Endothelial cell (in vitro differentiated cells): ENCODE data around the gene EHMT1. TPM values are rescaled to one million over a fixed set of nuclear protein-coding genes. Genes with fewer than 3 reads are reported as not detected.

ENCODE experiments used
- DNase-seq: peaks from one replicate; pipeline ENCODE4 v3.0.0; 2021; ENCODE audit warnings: low spot score
- H3K27ac Mint-ChIP-seq: one replicate; pipeline ENCODE4 v1.8.0; 2021; ENCODE audit warnings: mixed read lengths, inconsistent platforms; ENCODE audit not compliant: unreplicated experiment
- H3K27me3 Mint-ChIP-seq: one replicate; pipeline ENCODE4 v1.8.0; 2021; ENCODE audit warnings: mild to moderate bottlenecking, moderate library complexity, mixed read lengths, inconsistent platforms; ENCODE audit not compliant: unreplicated experiment
- H3K36me3 Mint-ChIP-seq: one replicate; pipeline ENCODE4 v1.8.0; 2021; ENCODE audit warnings: mild to moderate bottlenecking, low read depth, mixed read lengths, inconsistent platforms; ENCODE audit not compliant: unreplicated experiment
- H3K4me1 Mint-ChIP-seq: one replicate; pipeline ENCODE4 v1.8.0; 2021; ENCODE audit warnings: mild to moderate bottlenecking, mixed read lengths, inconsistent platforms; ENCODE audit not compliant: unreplicated experiment
- H3K4me3 Mint-ChIP-seq: one replicate; pipeline ENCODE4 v1.8.0; 2021; ENCODE audit warnings: mild to moderate bottlenecking, mixed read lengths, inconsistent platforms; ENCODE audit not compliant: unreplicated experiment
- H3K9me3 Mint-ChIP-seq: one replicate; pipeline ENCODE4 v1.8.0; 2021; ENCODE audit warnings: mixed read lengths, inconsistent platforms; ENCODE audit not compliant: unreplicated experiment
- total RNA-seq: library from RNA; stranded (reverse); fragmentation: NEBNext Ultra II Directional; extraction: Animal tissue kit (Norgen Biotek cat#: 25700); gene quantifications from one replicate; pipeline ENCODE4 v1.2.1, GENCODE V29; 2021; ENCODE audit not compliant: unreplicated experiment
- TF ChIP-seq, protein P1 (sequence below): fragments of 200-600 bp; sonication (generic); IDR thresholded peaks from one replicate; pipeline ENCODE4 v1.5.0; 2021; ENCODE audit warnings: antibody characterized with exemption; ENCODE audit not compliant: unreplicated experiment

EHMT1 gene
- total RNA-seq, 1 donor from 2014 or later, result 120 TPM

- Mint-ChIP-seq H3K27me3 (peaks cover 10% of the 10 kb centered on the region), H3K27ac (no peak overlapping the region), H3K4me3 (no peak overlapping the region), H3K36me3 (peaks cover 5% of the 10 kb centered on the region), H3K9me3 (no peaks in the 10 kb centered on the region), H3K4me1 (peaks cover 21% of the 10 kb centered on the region)
- DNase-seq, result no peak
- TF ChIP-seq, protein P1, sequence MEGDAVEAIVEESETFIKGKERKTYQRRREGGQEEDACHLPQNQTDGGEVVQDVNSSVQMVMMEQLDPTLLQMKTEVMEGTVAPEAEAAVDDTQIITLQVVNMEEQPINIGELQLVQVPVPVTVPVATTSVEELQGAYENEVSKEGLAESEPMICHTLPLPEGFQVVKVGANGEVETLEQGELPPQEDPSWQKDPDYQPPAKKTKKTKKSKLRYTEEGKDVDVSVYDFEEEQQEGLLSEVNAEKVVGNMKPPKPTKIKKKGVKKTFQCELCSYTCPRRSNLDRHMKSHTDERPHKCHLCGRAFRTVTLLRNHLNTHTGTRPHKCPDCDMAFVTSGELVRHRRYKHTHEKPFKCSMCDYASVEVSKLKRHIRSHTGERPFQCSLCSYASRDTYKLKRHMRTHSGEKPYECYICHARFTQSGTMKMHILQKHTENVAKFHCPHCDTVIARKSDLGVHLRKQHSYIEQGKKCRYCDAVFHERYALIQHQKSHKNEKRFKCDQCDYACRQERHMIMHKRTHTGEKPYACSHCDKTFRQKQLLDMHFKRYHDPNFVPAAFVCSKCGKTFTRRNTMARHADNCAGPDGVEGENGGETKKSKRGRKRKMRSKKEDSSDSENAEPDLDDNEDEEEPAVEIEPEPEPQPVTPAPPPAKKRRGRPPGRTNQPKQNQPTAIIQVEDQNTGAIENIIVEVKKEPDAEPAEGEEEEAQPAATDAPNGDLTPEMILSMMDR, result no peak
Measured at GRCh38 chr9:137614631-137615386, 4.0 kb upstream of the EHMT1 start.

GRCh38 chr9:137615387-137615871, 3.4 kb upstream of the EHMT1 start:
- no peaks in the 10 kb centered on the region for H3K9me3 Mint-ChIP-seq
- H3K4me1 Mint-ChIP-seq, result peaks cover 26% of the 10 kb centered on the region
- DNase-seq, result no peak
- H3K36me3 Mint-ChIP-seq, result peaks cover 5% of the 10 kb centered on the region
- TF ChIP-seq, protein P1, result no peak
- no peak overlapping the region for H3K27ac Mint-ChIP-seq
- no peak overlapping the region for H3K4me3 Mint-ChIP-seq
- peaks cover 10% of the 10 kb centered on the region for H3K27me3 Mint-ChIP-seq

- Mint-ChIP-seq H3K36me3 (peaks cover 5% of the 10 kb centered on the region), H3K9me3 (no peaks in the 10 kb centered on the region), H3K4me3 (peak overlapping the region; percentile 94), H3K27me3 (peaks cover 8% of the 10 kb centered on the region), H3K27ac (peak overlapping the region; percentile 76), H3K4me1 (peaks cover 29% of the 10 kb centered on the region)
- no peak for DNase-seq
- TF ChIP-seq, protein P1, result no peak
Measured at GRCh38 chr9:137619240-137620047, 639 bp downstream of the EHMT1 start.

GRCh38 chr9:137620048-137620405, 1.2 kb downstream of the EHMT1 start:
- peaks cover 5% of the 10 kb centered on the region for H3K36me3 Mint-ChIP-seq
- peaks cover 8% of the 10 kb centered on the region for H3K27me3 Mint-ChIP-seq
- TF ChIP-seq, protein P1, result no peak
- H3K27ac Mint-ChIP-seq, result peak overlapping the region; percentile 76
- H3K4me3 Mint-ChIP-seq, result peak overlapping the region; percentile 94
- H3K9me3 Mint-ChIP-seq, result no peaks in the 10 kb centered on the region
- DNase-seq, result no peak
- peaks cover 29% of the 10 kb centered on the region for H3K4me1 Mint-ChIP-seq
